HG03280 (cell line): ENCODE results near the gene METTL15.
"Not testable (repeated sequence)": the region's sequence is repeated elsewhere in the genome, so short reads cannot be mapped to it uniquely, and the experiment has no call there.

ENCODE experiments used
- ATAC-seq: cut with Tn5 transposase; IDR thresholded peaks from one replicate; pipeline ENCODE4 v1.9.1; 2021; ENCODE audit warnings: mild to moderate bottlenecking, moderate library complexity; ENCODE audit not compliant: unreplicated experiment

Gene METTL15

GRCh38 chr11:28378095-28378494 lies 269.9 kb downstream of the METTL15 start:
- not testable (repeated sequence) for ATAC-seq
